Measurements from ENCODE around the gene OBSCN.

The OBSCN gene

DNA sequence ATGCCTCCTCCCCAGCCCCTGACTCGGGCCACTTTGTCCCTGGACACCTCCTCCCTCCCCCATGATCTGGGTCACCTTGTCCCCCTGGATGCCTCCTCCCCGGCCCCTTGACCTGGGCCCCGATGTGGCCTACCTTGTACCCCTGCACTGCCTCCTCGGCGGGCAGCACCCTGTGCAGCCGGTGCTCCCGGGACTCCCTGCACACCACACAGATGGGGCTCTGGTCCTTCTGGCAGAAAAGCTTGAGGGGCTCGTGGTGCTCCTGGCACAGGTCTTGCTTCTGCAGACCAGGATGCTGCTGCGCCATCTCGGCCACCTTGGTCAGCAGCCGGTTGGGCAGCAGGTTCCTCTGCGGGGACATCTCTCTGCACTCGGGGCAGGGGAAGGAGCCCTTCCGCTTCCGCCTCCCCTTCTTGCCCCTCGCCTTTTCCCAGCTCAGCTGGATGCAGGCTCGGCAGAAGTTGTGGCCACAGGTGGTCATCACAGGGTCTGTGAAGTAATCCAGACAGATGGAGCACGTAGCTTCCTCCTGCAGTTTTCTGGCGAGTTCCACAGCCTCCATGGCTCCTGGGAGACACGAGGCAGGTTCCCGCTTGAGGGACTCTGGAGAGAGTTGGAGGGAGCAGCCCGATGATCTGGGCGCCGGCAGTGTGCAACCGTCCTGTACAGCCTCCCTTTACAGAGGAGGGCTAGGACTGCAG lies 206.8 kb downstream of the OBSCN start:
- DNase-seq (ENCODE audit: low read depth in 2 of 2) = no peak

DNA sequence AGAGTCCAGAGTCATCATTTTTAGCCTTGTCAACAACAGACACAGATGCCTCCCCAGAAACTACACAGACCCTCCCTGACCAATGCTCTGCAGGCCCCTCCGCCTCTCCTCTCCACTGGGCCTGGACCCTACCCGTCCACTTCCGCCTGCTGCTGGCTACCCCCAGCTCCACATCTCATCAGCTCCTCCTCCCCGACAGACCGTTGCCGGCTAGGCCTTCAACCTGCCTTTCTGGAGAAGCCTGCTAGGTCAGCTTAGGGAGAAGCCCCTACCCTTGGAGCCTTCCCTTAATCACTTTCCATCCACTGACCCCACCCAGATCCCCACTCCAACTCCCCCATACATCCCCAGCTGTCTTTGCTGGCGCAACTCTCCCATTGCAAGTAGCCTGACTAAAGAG lies 207.4 kb downstream of the OBSCN start:
- no peak for DNase-seq (ENCODE audit: low read depth in 2 of 2)

DNA sequence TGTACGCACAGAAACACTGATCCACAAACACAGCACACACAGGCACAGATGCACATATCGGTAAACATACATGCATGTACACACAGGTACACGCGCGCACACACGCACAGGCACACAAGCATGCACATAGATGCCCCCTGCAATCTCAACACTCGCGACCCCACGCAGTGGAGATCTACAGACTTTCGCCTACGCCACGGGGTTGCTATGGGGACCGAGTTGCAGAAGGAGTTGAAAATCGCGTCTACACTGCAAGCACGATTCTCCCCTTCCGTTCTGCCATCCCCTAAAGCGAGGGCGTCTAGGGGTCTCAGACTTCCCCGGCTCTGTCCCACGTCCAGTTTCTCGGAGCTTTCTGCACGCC lies 208.0 kb downstream of the OBSCN start:
- DNase-seq (ENCODE audit: low read depth in 2 of 2) = no peak

DNA sequence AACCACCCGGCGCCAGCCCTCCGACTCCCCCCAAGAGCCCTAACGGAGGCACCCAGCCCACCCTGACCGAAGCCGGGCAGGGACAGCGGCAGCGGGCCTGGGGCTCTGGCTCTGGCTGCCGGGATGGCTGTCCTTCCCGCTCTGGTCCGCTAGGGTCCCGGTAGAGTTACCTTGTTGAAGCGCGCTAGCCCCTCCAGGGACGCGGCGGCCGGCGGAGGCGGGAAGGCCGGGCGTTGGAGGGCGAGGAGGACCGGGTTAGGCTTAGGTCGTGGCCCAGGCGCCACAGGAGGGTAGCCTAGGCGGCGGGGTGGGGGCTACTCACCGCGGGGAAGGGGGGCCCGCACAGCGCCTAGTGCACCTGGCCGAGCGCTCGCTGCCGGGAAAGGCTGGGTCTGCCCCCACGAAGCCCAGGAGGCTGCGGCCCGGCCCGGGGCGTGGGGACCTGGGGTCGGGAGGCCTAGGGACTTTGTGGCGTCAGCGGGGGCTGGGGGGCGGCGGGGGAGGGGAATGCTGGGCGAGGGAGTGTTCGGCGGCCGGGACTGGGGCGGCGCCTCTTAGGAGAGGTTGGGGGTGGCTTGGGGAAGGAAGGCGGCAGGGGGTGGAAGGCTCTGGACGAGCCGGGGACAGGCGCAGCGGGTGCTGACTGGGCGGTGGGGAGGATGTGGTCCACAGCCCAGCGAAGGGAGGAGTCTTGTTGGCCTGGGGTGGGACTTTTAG lies 208.5 kb downstream of the OBSCN start, which contains the start of gene TRIM17:
Gene TRIM17, minus strand, starts transcription at position 645 of the 717 bp plus-strand sequence. CDS start 1,789 bp downstream, outside the sequence.
- DNase-seq (ENCODE audit: low read depth in 2 of 2) = no peak

DNA sequence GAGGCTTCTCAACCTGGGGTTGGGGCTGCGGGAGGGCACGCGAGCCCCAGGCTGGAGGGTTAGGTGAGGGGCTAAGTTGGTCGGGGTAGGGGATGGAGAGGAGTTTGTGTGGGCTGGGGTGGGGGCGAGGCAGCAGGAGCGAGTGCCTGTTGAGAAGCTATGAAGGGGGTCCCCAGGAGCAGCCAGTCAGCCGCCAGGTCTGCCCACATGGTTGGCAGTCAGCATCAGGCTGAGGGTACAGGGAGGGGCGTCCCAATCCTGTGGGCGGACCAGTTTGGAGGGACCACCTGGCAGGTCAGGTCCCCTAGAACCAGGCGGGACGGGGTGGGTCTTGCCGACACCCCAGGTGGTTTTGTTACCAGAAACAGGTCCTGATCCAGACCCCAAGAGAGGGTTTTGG lies 209.2 kb downstream of the OBSCN start:
- no peak for DNase-seq (ENCODE audit: low read depth in 2 of 2)

DNA sequence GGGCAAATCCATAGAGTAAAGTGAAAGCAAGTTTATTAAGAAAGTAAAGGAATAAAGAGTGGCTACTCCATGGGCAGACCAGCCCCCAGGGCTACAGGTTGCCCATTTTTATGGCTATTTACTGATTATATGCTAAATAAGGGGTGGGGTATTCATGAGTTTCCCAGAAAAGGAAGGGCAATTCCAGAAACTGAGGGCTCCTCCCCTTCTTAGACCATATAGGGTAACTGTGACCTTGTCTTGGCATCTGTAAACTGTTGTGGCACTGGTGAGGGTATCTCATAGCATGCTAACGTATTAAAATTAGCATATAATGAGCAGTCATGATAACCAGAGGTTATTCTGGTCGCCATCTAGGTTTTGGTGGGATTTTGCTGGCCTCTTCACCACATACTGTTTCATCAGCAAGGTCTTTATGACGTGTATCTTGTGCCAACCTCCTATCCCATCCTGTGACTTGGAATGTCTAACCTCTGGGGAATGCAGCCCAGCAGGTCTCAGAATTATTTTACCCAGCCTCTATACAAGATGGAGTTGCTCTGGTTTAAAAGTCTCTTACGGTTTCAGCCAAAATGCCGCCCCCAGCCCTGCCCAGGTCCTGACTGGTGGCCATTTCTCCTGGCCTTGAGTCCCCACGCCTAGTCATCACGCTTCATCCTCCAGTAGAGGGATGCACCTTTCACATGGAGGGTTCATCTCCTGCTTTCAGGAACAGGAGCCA lies 209.8 kb downstream of the OBSCN start:
- no peak for DNase-seq (ENCODE audit: low read depth in 2 of 2)

DNA sequence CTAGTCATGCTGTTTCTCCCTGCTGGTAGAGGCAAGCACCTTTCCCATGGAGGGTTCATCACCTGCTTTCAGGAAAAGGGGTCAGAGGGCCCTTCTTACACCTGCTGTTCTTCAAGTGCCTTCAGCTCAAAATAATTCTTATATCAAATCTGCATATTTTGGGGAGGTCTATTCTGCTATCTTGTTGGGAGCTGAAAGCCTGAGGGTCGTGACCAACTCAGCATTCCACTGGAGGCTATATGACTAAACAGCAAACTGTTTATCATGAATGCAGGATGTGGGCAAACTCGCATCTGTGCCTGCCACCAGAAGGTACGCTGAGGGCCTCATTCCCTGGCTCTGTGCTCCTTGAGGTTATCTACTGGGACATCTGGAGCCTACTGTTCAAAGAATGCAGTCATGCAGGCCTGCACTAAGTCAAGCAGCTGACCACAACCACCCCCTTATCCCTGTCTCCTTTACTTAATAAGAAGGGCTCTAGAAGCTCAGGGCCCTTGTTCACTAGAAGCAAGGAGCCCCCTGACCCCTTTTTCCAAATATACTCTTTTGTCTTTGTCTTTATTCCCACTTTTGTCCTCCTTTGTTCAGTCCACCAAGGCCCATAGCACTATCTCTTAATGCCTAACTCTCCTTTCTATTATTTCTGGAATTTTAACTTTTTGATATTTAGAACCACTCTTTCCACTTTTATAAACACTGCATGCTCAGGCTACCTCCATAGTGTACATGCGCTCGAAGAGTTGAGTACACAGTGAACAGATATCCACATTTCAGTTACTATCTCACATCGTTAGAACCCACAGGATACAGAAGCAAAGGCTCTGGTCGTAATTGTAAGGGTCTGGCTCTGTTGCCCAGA lies 213.4 kb downstream of the OBSCN start:
- no peak for DNase-seq (ENCODE audit: low read depth in 2 of 2)

DNA sequence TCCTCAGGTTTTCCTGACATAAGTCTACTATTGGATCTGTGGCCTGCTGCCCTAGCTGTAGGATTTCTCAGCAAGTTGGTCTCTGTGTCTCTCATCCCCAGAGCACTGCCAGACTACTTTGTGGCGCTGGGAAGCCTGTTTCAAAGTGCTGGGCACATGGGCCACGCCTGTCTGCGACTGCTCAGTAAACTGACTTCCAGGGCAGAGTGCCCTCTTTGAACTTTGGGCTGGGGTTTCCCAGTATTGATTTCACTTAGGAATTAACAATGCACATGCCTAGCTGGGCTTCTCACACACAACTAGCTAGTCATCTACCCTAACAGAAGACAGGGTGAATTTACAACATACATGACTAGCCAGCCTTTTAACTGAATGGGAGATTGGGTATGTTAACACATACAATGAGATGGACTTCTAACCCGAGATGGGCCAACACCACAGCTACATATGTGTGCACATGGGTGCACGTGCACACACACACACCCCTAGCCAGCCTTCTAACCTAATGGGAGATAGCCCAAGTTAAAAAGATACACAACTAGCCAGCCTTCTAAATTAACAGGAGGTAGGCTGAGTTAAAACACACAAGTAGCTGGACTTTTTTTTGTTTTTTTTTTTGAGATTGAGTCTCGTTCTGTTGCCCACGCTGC lies 215.7 kb downstream of the OBSCN start:
- DNase-seq (ENCODE audit: low read depth in 2 of 2) = no peak

DNA sequence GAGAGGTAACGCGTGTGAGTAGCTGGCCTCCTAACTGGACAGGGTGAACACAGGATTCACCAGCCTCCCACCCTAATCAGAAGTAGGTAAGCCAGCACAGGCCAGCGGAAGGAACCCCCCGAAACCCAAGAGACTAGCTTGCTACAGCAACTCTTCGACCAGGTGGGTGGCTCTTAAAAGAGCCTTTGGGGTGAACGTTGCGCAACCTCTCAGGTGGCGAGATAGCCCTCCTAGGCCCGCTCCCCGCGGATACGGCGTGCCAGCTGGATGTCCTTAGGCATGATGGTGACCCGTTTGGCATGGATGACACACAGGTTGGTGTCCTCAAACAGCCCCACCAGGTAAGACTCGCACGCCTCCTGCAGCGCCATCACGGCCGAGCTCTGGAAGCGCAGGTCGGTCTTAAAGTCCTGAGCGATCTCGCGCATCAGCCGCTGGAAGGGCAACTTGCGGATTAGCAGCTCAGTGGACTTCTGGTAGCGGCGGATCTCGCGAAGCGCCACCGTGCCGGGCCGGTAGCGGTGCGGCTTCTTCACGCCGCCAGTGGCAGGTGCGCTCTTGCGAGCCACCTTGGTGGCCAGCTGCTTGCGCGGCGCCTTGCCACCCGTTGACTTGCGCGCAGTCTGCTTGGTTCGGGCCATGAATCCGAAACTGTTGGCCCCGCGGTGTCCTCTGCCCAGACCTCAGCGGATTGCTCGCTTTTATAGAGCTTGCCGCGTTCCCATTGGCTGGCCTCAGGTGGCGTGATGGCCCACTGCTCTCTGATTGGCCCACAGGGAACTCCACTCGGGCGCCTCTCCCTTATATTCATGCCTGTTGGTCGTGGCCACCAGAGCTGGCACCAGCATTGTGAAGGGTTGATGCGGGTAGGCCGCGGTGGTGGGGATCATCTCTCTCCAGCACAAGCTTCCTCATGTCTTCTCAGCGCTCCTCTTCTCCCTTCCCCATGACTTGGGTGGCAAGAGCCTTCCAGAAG lies 217.1 kb downstream of the OBSCN start:
- no peak for DNase-seq (ENCODE audit: low read depth in 2 of 2)

DNA sequence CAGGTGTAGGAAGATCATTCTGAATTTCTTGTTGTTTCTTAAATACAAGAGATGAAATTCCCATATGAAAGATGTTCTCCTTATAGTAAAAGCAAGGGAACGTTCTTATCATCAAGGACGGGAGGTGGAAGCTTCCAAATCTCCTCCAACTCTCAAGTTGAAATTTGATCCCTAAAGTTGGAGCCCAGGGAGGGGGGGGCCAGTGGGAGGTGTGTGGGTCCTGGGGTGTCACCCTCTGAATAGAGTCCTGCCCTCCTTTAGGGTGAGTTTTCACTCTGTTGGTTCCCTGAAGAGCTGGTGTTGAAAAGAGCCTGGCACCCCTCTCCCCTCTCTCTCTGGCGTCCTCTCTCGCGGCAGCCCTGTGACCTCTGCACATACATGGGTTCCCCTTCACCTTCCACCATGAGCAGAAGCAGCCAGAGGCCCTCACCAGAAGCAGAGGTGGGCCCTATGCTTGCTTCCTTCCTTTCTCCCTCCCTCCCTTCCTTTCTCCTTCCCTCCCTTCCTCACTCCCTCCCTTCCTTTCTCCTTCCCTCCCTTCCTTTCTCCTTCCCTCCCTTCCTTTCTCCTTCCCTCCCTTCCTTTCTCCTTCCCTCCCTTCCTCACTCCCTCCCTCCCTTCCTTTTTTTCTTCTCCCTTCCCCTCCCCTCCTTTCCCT lies 218.8 kb downstream of the OBSCN start:
- DNase-seq (ENCODE audit: low read depth in 2 of 2) = no peak

DNA sequence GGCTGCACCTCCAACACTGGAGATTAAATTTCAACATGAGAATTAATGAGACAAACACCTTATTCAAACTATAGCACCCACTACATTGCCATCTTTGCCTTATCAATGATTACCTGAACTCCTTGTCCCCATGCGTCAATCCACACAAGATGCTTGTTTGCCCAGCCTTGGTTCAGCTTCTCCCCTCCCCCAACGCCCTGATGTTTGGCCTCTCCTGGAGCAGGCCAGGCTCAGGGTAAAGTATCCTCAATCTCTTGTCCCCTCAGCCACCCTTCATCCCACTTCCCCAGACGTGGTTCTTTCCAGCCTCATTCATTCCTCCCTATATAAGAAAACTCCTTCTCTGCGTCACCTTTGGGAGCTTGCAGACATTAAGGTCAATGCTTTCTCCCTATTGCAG lies 220.6 kb downstream of the OBSCN start:
- no peak for DNase-seq (ENCODE audit: low read depth in 2 of 2)

Measured in activated CD8-positive, alpha-beta memory T cell treated with anti-CD3 and anti-CD28 coated beads for 4 hours (primary cell).